Ovary (tissue), 9 donors: ENCODE results near the gene EXO5. TPM values are rescaled to one million over a fixed set of nuclear protein-coding genes. Genes with fewer than 3 reads are reported as not detected.
A peak's percentile ranks its signal among the peaks of the same experiment; 100 is the strongest.

ENCODE experiments used
- DNase-seq, 5 donors: peaks; one replicate each; pipeline ENCODE4 v3.0.0-alpha.2; 2019 to 2020
- H3K27ac ChIP-seq, 2 donors: fragments of 200-600 bp; one replicate each; pipeline versions ENCODE4 v1.5.1 to v1.8.0; 2019 to 2022
- H3K27me3 ChIP-seq: fragments of 200-600 bp; one replicate; pipeline ENCODE4 v1.8.0; 2022
- H3K36me3 ChIP-seq: fragments of 200-600 bp; sonication (generic); one replicate; pipeline ENCODE4 v1.5.1; 2019
- H3K4me1 ChIP-seq: one replicate; pipeline ENCODE4 v1.8.1; 2013; ENCODE audit warnings: mild to moderate bottlenecking, moderate library complexity; ENCODE audit not compliant: insufficient read depth
- H3K4me3 ChIP-seq: fragments of 200-600 bp; sonication (generic); one replicate; pipeline ENCODE4 v1.5.1; 2017
- H3K9me3 ChIP-seq, 2 donors: fragments of 200-600 bp in 1 of 2; sonication (generic) in 1 of 2; one replicate each; pipeline versions ENCODE4 v1.5.1 to v1.8.1; 2013 to 2019; ENCODE audit warnings: mild to moderate bottlenecking in 1 of 2, moderate library complexity in 1 of 2
- CTCF ChIP-seq, 3 donors: fragments of 450-650 bp in 2 of 3; fragments of 200-600 bp in 1 of 3; IDR thresholded peaks; one replicate each; pipeline versions ENCODE4 v1.5.1 to v1.8.0; 2016 to 2022; ENCODE audit warnings: antibody characterized with exemption in 3 of 3, mild to moderate bottlenecking in 1 of 3
- EP300 ChIP-seq: sonication (generic); formaldehyde crosslinking; IDR thresholded peaks from one replicate; pipeline ENCODE4 v1.6.1; 2017; ENCODE audit warnings: antibody characterized with exemption
- POLR2A ChIP-seq: fragments of 450-650 bp; IDR thresholded peaks from one replicate; pipeline ENCODE4 v1.6.1; 2017; ENCODE audit warnings: antibody characterized with exemption, mild to moderate bottlenecking, moderate library complexity
- WGBS, 3 donors: extraction: QIAGEN DNeasy Blood & Tissue Kit in 1 of 3; methylation state at CpG; one replicate each; pipeline versions ENCODE4 v1.1.5 to v1.1.7; 2013 to 2017; 5-methylcytosine and 5-hydroxymethylcytosine counted together
- intact Hi-C, 4 donors: fragments of 100-400 bp; cut with DNase I; formaldehyde crosslinking; loops; one replicate each; pipeline versions ENCODE4 v1.11.0 to v1.15.1; 2022 to 2023
- polyA plus RNA-seq, 2 donors: library from polyadenylated mRNA; stranded (reverse); fragments of 200-250 nt in 1 of 2; fragments of 350-450 nt in 1 of 2; fragmentation: Illumina TruSeq in 1 of 2; extraction: RNeasy Lipid Tissue Mini Kit (QIAGEN cat#74804) in 1 of 2; gene quantifications; one replicate each; pipeline ENCODE4 v1.2.3, GENCODE V29; 2013 to 2014
- total RNA-seq, 7 donors: library from RNA; depleted of rRNA in 2 of 7; stranded (reverse); fragments of >200 nt in 2 of 7; fragmentation: NEBNext Ultra II Directional in 3 of 7; extraction: Animal tissue kit (Norgen Biotek cat#: 25700) in 3 of 7; gene quantifications; one replicate each; pipeline versions ENCODE4 v1.1.0 to v1.2.4, GENCODE V29; 2016 to 2023
- donor health status: DM: no; HTN: no; CAD: no; lungs with moderate emphysema.
- donor health status: DM: no; HTN: no; CAD: no.
- donor health status: Bipolar disorder and iron deficiency.
- donor health status: DM: yes; HTN: yes; CAD: no.
- donor health status: DM: no; HTN: no; CAD: no.
- donor health status: DM: yes; HTN: yes; CAD: no.

Gene EXO5
- total and polyA plus RNA-seq, 9 donors, result 3.7 to 8.7 (median 6.7) TPM

GRCh38 chr1:40531381-40532061 lies 23.0 kb downstream of the EXO5 start, which contains the start of gene ZNF684:
TSS of gene ZNF684 (plus strand) at chr1:40531637. CDS start at chr1:40533167, 1,530 bp downstream.
- Histone ChIP-seq H3K27ac (peak within 1 kb of the TSS; percentile 22 to 80), H3K36me3 (no peaks in the 10 kb centered on the region), H3K4me1 (no peaks in the 10 kb centered on the region), H3K27me3 (no peaks in the 10 kb centered on the region), H3K4me3 (peak within 1 kb of the TSS; percentile 54), H3K9me3 (no peaks in the 10 kb centered on the region)
- TF ChIP-seq CTCF (IDR thresholded peaks at IDR 0.05) (no peak), EP300 (no peak), POLR2A (peak; percentile 30)
- DNase-seq, result peak; percentile 78 to 83 (median 80)
- WGBS, 3 donors, result 0 to 1% (median 0%) methylated on average over 35 of the region's 35 CpGs
- intact Hi-C loops, result no loop called here

GRCh38 chr1:40532062-40532389 lies 23.5 kb downstream of the EXO5 start:
- H3K36me3 ChIP-seq, result no peaks in the 10 kb centered on the region
- H3K27ac ChIP-seq, result peak overlapping the region in 1 of 2 donors; percentile 80
- H3K9me3 ChIP-seq, result no peaks in the 10 kb centered on the region
- WGBS, 3 donors, result 0% methylated on average over 3 of the region's 3 CpGs
- intact Hi-C loops, result no loop called here
- no peak for DNase-seq
- peak overlapping the region; percentile 54 for H3K4me3 ChIP-seq
- H3K27me3 ChIP-seq, result no peaks in the 10 kb centered on the region
- no peaks in the 10 kb centered on the region for H3K4me1 ChIP-seq
- TF ChIP-seq EP300 (no peak), POLR2A (no peak), CTCF (IDR thresholded peaks at IDR 0.05) (no peak)

- Histone ChIP-seq H3K36me3 (no peaks in the 10 kb centered on the region), H3K4me1 (no peaks in the 10 kb centered on the region), H3K27me3 (no peaks in the 10 kb centered on the region), H3K27ac (no peak overlapping the region), H3K9me3 (no peaks in the 10 kb centered on the region), H3K4me3 (no peak overlapping the region)
- DNase-seq, result no peak
- intact Hi-C loops, result no loop called here
- TF ChIP-seq EP300 (no peak), POLR2A (no peak), CTCF (IDR thresholded peaks at IDR 0.05) (no peak)
Observed at GRCh38 chr1:40532844-40533424, 24.4 kb downstream of the EXO5 start.

- intact Hi-C loops, result no loop called here
- Histone ChIP-seq H3K27me3 (no peaks in the 10 kb centered on the region), H3K4me3 (no peak overlapping the region), H3K4me1 (no peaks in the 10 kb centered on the region), H3K9me3 (no peaks in the 10 kb centered on the region), H3K27ac (no peak overlapping the region), H3K36me3 (no peaks in the 10 kb centered on the region)
- DNase-seq, result no peak
- TF ChIP-seq EP300 (no peak), CTCF (IDR thresholded peaks at IDR 0.05) (no peak), POLR2A (no peak)
Observed at GRCh38 chr1:40534589-40534988, 26.0 kb downstream of the EXO5 start.
